Bronchial epithelial cell (primary cell): ENCODE measurements around the gene ADSS1. TPM values are rescaled to one million over a fixed set of nuclear protein-coding genes. Genes with fewer than 3 reads are reported as not detected.

Experiments used
- DNase-seq: peaks from one replicate; pipeline ENCODE4 v3.0.0-alpha.2; 2010; ENCODE audit warnings: low read depth
- FAIRE-seq: peaks from 2 replicates; lab custom pipeline; 2011; peaks lifted over from hg19 to GRCh38; lab: Jason Lieb, UNC
- H3K27me3 ChIP-seq: 2 replicates; pipeline ENCODE4 v1.5.1; 2011; ENCODE audit warnings: low read length; ENCODE audit not compliant: control insufficient read depth, insufficient read depth
- H3K36me3 ChIP-seq: 2 replicates; pipeline ENCODE4 v1.5.1; 2011; ENCODE audit warnings: low read length; ENCODE audit not compliant: control insufficient read depth, insufficient read depth
- H3K4me3 ChIP-seq: 2 replicates; pipeline ENCODE4 v1.5.1; 2011; ENCODE audit warnings: mild to moderate bottlenecking, low read depth, low read length, control low read depth
- CTCF ChIP-seq: IDR thresholded peaks from 2 replicates; pipeline ENCODE4 v1.5.1; 2011; ENCODE audit warnings: mild to moderate bottlenecking, moderate library complexity, low read length, control low read depth, inconsistent platforms; ENCODE audit not compliant: insufficient read depth, severe bottlenecking
- total RNA-seq: library from RNA; depleted of rRNA; stranded (reverse); fragments of >200 nt; gene quantifications from 2 replicates; pipeline ENCODE4 v1.2.1, GENCODE V29; 2014

The ADSS1 gene
- total RNA-seq, 1 donor from 2014 or later: 18.2 TPM

GRCh38 chr14:104767634-104767918 lies 43.5 kb downstream of the ADSS1 start:
- peaks cover 10% of the 10 kb centered on the region for H3K36me3 ChIP-seq
- TF ChIP-seq CTCF: no peak
- H3K4me3 ChIP-seq: no peak overlapping the region
- DNase-seq (no peak), FAIRE-seq (no peak)
- no peaks in the 10 kb centered on the region for H3K27me3 ChIP-seq

- Histone ChIP-seq H3K27me3 (no peaks in the 10 kb centered on the region), H3K4me3 (no peak overlapping the region), H3K36me3 (peaks cover 17% of the 10 kb centered on the region)
- peak; percentile 93 for TF ChIP-seq CTCF
- DNase-seq (peak; percentile 52), FAIRE-seq (no peak)
Observed at GRCh38 chr14:104768437-104769323, 44.7 kb downstream of the ADSS1 start.

GRCh38 chr14:104769324-104770071 lies 45.5 kb downstream of the ADSS1 start:
- Histone ChIP-seq H3K27me3 (no peaks in the 10 kb centered on the region), H3K36me3 (peaks cover 17% of the 10 kb centered on the region), H3K4me3 (no peak overlapping the region)
- FAIRE-seq: no peak
- no peak for TF ChIP-seq CTCF
- DNase-seq: no peak

- no peaks in the 10 kb centered on the region for H3K27me3 ChIP-seq
- TF ChIP-seq CTCF: no peak
- FAIRE-seq: no peak
- peaks cover 20% of the 10 kb centered on the region for H3K36me3 ChIP-seq
- H3K4me3 ChIP-seq: no peak overlapping the region
- no peak for DNase-seq
Observed at GRCh38 chr14:104770072-104770579, 46.1 kb downstream of the ADSS1 start.

GRCh38 chr14:104770851-104771272 lies 46.8 kb downstream of the ADSS1 start:
- Histone ChIP-seq H3K27me3 (no peaks in the 10 kb centered on the region), H3K36me3 (peaks cover 25% of the 10 kb centered on the region), H3K4me3 (no peak overlapping the region)
- DNase-seq (no peak), FAIRE-seq (no peak)
- TF ChIP-seq CTCF: peak; percentile 60
